ENCODE measurements around the gene OGDHL.

Gene OGDHL

GRCh38 chr10:49688920-49689319, 73.2 kb downstream of the OGDHL start:
- no peak for DNase-seq

GRCh38 chr10:49688261-49688846, 73.8 kb downstream of the OGDHL start:
- no peak for DNase-seq

- DNase-seq: no peak
These were observed 75.5 kb downstream of the OGDHL start for GRCh38 chr10:49686651-49687050.

All from suppressor macrophage (primary cell).